ENCODE measurements around the gene ZNF358. TPM values are rescaled to one million over a fixed set of nuclear protein-coding genes. Genes with fewer than 3 reads are reported as not detected.

Gene ZNF358
- total RNA-seq, 3 donors from 2014 or later: 34.0 to 65.3 (median 34.7) TPM

DNA sequence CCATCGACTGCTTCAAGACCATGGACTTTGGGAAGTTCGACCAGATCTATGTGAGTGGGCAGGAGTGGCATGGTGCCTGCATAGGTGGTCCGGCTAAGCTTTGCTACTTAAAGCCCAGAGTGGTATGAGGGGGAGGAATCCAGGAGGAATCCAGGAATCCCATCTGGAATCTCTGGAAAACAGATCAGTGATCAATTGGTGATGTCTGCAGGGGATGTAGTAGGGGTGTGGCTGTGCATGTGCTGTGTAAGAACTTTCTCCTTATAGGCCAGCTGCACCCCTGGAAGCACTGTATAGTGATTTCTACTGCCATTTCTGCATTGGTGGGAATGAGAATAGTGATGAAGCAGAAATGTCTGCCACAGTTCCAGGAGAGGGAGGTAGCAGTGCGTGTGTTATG, 43.2 kb downstream of the ZNF358 start:
- Histone ChIP-seq H3K4me3 (no peak overlapping the region), H3K36me3 (no peaks in the 10 kb centered on the region), H3K4me1 (no peaks in the 10 kb centered on the region), H3K9me3 (no peaks in the 10 kb centered on the region), H3K27ac (no peak overlapping the region), H3K27me3 (no peaks in the 10 kb centered on the region)
- no peak for DNase-seq (ENCODE audit: low spot score in 2 of 2)
- intact Hi-C loops (cut with DNase I; ENCODE audit: low total_unique reads): no loop called here
- TF ChIP-seq POLR2AphosphoS5 (IDR thresholded peaks at IDR 0.05) (no peak), POLR2A (IDR thresholded peaks at IDR 0.05) (no peak)
- TF ChIP-seq, protein P1, sequence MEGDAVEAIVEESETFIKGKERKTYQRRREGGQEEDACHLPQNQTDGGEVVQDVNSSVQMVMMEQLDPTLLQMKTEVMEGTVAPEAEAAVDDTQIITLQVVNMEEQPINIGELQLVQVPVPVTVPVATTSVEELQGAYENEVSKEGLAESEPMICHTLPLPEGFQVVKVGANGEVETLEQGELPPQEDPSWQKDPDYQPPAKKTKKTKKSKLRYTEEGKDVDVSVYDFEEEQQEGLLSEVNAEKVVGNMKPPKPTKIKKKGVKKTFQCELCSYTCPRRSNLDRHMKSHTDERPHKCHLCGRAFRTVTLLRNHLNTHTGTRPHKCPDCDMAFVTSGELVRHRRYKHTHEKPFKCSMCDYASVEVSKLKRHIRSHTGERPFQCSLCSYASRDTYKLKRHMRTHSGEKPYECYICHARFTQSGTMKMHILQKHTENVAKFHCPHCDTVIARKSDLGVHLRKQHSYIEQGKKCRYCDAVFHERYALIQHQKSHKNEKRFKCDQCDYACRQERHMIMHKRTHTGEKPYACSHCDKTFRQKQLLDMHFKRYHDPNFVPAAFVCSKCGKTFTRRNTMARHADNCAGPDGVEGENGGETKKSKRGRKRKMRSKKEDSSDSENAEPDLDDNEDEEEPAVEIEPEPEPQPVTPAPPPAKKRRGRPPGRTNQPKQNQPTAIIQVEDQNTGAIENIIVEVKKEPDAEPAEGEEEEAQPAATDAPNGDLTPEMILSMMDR (IDR thresholded peaks at IDR 0.05): no peak

DNA sequence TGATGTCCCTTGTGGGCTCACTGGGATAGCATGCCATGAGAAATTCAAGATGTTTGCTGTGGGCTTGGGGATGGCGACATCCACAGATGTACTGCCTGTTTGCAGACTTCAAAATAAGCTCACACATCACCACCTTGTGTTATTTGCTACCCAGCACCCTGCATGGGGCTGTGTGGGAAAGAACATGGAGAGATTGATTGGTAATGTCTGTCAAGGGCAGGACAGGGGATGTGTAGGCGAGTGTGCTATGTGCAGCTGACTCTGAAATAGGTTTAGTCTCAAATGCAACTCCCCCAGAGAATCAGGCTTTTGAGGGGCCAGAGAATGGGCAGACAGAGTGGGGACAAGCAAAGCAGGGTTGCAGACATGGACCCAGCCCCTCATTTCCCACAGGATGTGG, 44.4 kb downstream of the ZNF358 start:
- H3K9me3 ChIP-seq: no peaks in the 10 kb centered on the region
- H3K27me3 ChIP-seq: no peaks in the 10 kb centered on the region
- H3K36me3 ChIP-seq: no peaks in the 10 kb centered on the region
- DNase-seq (ENCODE audit: low spot score in 2 of 2): no peak
- intact Hi-C loops (cut with DNase I; ENCODE audit: low total_unique reads): loop anchor here (5.0 to 10.0 kb wide), 2 partner anchors 115 to 892 kb away; partner anchors contain the start of gene MCEMP1
- no peak overlapping the region for H3K4me3 ChIP-seq
- H3K4me1 ChIP-seq: no peaks in the 10 kb centered on the region
- H3K27ac ChIP-seq: no peak overlapping the region
- TF ChIP-seq POLR2A (IDR thresholded peaks at IDR 0.05) (no peak), POLR2AphosphoS5 (IDR thresholded peaks at IDR 0.05) (no peak)
- TF ChIP-seq, protein P1 (IDR thresholded peaks at IDR 0.05): no peak

DNA sequence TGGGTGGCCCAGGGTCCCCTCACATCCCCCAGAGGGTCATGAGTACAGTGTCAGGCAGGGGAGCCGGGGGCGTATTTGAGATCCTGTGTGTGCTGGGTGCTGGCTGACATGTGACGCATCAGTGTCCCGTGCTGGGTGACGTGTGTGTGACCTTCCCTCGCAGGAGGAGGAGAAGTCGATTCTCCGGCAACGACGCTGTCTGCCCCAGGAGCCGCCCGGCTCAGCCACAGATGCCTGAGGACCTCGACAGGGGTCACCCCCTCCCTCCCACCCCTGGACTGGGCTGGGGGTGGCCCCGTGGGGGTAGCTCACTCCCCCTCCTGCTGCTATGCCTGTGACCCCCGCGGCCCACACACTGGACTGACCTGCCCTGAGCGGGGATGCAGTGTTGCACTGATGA, 45.4 kb downstream of the ZNF358 start:
- no peaks in the 10 kb centered on the region for H3K27me3 ChIP-seq
- intact Hi-C loops (cut with DNase I; ENCODE audit: low total_unique reads): loop anchor here (5.0 to 10.0 kb wide), 2 partner anchors 113 to 891 kb away; partner anchors contain the start of gene MCEMP1
- no peaks in the 10 kb centered on the region for H3K4me1 ChIP-seq
- no peak overlapping the region for H3K4me3 ChIP-seq
- no peak for DNase-seq (ENCODE audit: low spot score in 2 of 2)
- TF ChIP-seq, protein P1 (IDR thresholded peaks at IDR 0.05): no peak
- TF ChIP-seq POLR2A (IDR thresholded peaks at IDR 0.05) (no peak), POLR2AphosphoS5 (IDR thresholded peaks at IDR 0.05) (no peak)
- no peaks in the 10 kb centered on the region for H3K9me3 ChIP-seq
- no peak overlapping the region for H3K27ac ChIP-seq
- H3K36me3 ChIP-seq: no peaks in the 10 kb centered on the region

DNA sequence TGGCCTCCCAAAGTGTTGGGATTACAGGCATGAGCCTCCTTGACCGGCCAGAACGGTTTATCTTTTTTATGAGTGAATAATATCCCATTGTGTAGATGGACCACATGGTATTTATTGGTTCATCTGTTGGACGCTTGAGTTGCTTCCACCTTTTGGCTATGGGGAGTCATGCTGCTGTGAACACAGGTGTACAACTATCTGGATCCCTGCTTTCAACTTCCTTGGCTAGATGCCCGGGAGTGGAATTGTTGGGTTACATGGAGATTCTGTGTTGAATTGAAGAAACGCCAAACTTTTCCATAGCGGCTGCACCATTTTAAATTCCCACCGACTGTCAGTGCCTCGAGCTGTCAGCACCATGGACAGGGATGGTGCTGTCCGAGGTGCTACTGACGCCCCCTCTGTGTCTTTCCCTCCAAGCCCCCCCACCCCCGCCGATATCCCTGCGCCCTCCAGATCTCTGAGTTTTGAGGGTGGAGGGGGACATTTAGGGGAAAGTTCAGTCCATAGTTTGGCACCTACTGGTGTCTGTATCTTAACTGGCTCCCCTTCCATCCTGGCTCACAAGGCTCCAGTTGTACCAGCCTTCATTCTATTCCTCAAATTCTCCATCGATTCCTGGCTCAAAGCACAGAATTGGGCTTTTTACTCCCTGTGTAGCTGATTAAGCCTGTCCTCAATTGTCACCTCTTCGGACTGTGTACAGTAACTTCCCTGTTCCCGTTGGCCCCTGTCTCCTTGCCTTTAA, 46.9 kb downstream of the ZNF358 start:
- intact Hi-C loops (cut with DNase I; ENCODE audit: low total_unique reads): loop anchor here (5.0 to 10.0 kb wide), 2 partner anchors 112 to 889 kb away; partner anchors contain the start of gene MCEMP1
- H3K27ac ChIP-seq: no peak overlapping the region

DNA sequence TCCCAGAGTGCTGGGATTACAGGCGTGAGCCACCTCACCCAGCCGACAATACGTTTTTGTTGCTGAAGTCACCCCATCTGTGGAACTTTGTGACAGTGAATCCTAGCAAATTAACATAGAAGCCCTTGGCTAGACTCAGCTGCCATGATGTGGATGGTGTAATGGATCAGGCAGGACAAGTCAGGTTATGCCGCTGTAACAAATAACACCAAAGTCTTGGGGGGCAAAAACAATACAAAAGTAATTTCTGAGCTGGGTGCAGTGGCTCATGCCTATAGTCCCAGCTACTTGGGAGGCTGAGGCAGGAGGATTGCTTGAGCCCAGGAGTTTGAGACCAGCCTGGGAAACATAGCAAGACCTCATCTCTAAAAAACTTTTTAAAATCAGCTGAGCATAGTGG, 49.0 kb downstream of the ZNF358 start:
- Histone ChIP-seq H3K36me3 (no peaks in the 10 kb centered on the region), H3K27ac (no peak overlapping the region), H3K4me3 (no peak overlapping the region), H3K27me3 (no peaks in the 10 kb centered on the region), H3K9me3 (no peaks in the 10 kb centered on the region), H3K4me1 (no peaks in the 10 kb centered on the region)
- intact Hi-C loops (cut with DNase I; ENCODE audit: low total_unique reads): loop anchor here (5.0 to 10.0 kb wide), 3 partner anchors 110 to 887 kb away; partner anchors contain the start of gene MCEMP1
- DNase-seq (ENCODE audit: low spot score in 2 of 2): no peak
- TF ChIP-seq, protein P1 (IDR thresholded peaks at IDR 0.05): no peak
- TF ChIP-seq POLR2AphosphoS5 (IDR thresholded peaks at IDR 0.05) (no peak), POLR2A (IDR thresholded peaks at IDR 0.05) (no peak)

More for the DNA sequence above, 46.9 kb downstream of the ZNF358 start:
- DNase-seq (ENCODE audit: low spot score in 2 of 2): no peak
- H3K36me3 ChIP-seq: no peaks in the 10 kb centered on the region
- H3K27me3 ChIP-seq: no peaks in the 10 kb centered on the region
- H3K4me1 ChIP-seq: no peaks in the 10 kb centered on the region
- TF ChIP-seq POLR2A (IDR thresholded peaks at IDR 0.05) (no peak), POLR2AphosphoS5 (IDR thresholded peaks at IDR 0.05) (no peak)
- TF ChIP-seq, protein P1 (IDR thresholded peaks at IDR 0.05): no peak
- no peak overlapping the region for H3K4me3 ChIP-seq
- H3K9me3 ChIP-seq: no peaks in the 10 kb centered on the region

Data from breast epithelium (tissue), 4 donors.